ENCODE data around the gene SLC38A1. TPM values are rescaled to one million over a fixed set of nuclear protein-coding genes. Genes with fewer than 3 reads are reported as not detected.
A peak's percentile ranks its signal among the peaks of the same experiment; 100 is the strongest.

The SLC38A1 gene
- total and polyA plus RNA-seq, 7 donors: 8.4 to 209 (median 149) TPM

GRCh38 chr12:46240436-46240835 is 28.4 kb downstream of the SLC38A1 start:
- TF ChIP-seq CTCF (IDR thresholded peaks at IDR 0.05): no peak
- no peak for TF ChIP-seq POLR2AphosphoS5 (IDR thresholded peaks at IDR 0.05)
- no peak for TF ChIP-seq POLR2A (IDR thresholded peaks at IDR 0.05)
- Histone ChIP-seq H3K4me1 (peaks cover 0 to 10% (median under 1%) of the 10 kb centered on the region in 4 donors), H3K4me3 (no peak overlapping the region), H3K27ac (no peak overlapping the region), H3K36me3 (peaks cover 0 to 20% (median 6%) of the 10 kb centered on the region in 4 donors), H3K27me3 (no peaks in the 10 kb centered on the region), H3K9me3 (no peaks in the 10 kb centered on the region)
- intact Hi-C loops (cut with DNase I): no loop called here
- no peak for DNase-seq
- WGBS, 2 donors: 97 to 98% methylated on average over 7 of the region's 7 CpGs

GRCh38 chr12:46238821-46239220 is 30.0 kb downstream of the SLC38A1 start:
- Histone ChIP-seq H3K9me3 (no peaks in the 10 kb centered on the region), H3K27me3 (no peaks in the 10 kb centered on the region), H3K4me3 (no peak overlapping the region), H3K4me1 (peaks cover 0 to 12% (median 7%) of the 10 kb centered on the region in 4 donors), H3K27ac (no peak overlapping the region), H3K36me3 (peaks cover 0 to 20% (median 6%) of the 10 kb centered on the region in 4 donors)
- TF ChIP-seq EP300 (IDR thresholded peaks at IDR 0.05) (no peak), POLR2A (IDR thresholded peaks at IDR 0.05) (no peak), CTCF (IDR thresholded peaks at IDR 0.05) (no peak), POLR2AphosphoS5 (IDR thresholded peaks at IDR 0.05) (no peak)
- WGBS, 2 donors: 91% methylated on average over 1 of the region's 1 CpG
- intact Hi-C loops (cut with DNase I): no loop called here
- no peak for DNase-seq

- H3K4me3 ChIP-seq: no peak overlapping the region
- no peak overlapping the region for H3K27ac ChIP-seq
- 88 to 94% methylated on average over 3 of the region's 3 CpGs for WGBS, 2 donors
- peaks cover 0 to 20% (median 12%) of the 10 kb centered on the region in 4 donors for H3K4me1 ChIP-seq
- H3K36me3 ChIP-seq: peaks cover 0 to 20% (median 6%) of the 10 kb centered on the region in 4 donors
- H3K27me3 ChIP-seq: no peaks in the 10 kb centered on the region
- TF ChIP-seq EP300 (IDR thresholded peaks at IDR 0.05): no peak
- no peak for TF ChIP-seq CTCF (IDR thresholded peaks at IDR 0.05)
- TF ChIP-seq POLR2A (IDR thresholded peaks at IDR 0.05): no peak
- no peak for TF ChIP-seq POLR2AphosphoS5 (IDR thresholded peaks at IDR 0.05)
- no peaks in the 10 kb centered on the region for H3K9me3 ChIP-seq
- no peak for DNase-seq
- intact Hi-C loops (cut with DNase I): no loop called here
Observed at GRCh38 chr12:46237371-46238045, 31.3 kb downstream of the SLC38A1 start.

GRCh38 chr12:46234000-46234399 is 34.8 kb downstream of the SLC38A1 start:
- H3K4me3 ChIP-seq: no peak overlapping the region
- WGBS, 2 donors: 93 to 96% methylated on average over 1 of the region's 1 CpG
- H3K36me3 ChIP-seq: peaks cover 0 to 9% (median 3%) of the 10 kb centered on the region in 4 donors
- peaks cover 0 to 36% (median 23%) of the 10 kb centered on the region in 4 donors for H3K4me1 ChIP-seq
- intact Hi-C loops (cut with DNase I): no loop called here
- DNase-seq: no peak
- no peaks in the 10 kb centered on the region for H3K27me3 ChIP-seq
- no peaks in the 10 kb centered on the region for H3K9me3 ChIP-seq
- no peak for TF ChIP-seq POLR2A (IDR thresholded peaks at IDR 0.05)
- no peak for TF ChIP-seq EP300 (IDR thresholded peaks at IDR 0.05)
- TF ChIP-seq CTCF (IDR thresholded peaks at IDR 0.05): no peak
- TF ChIP-seq POLR2AphosphoS5 (IDR thresholded peaks at IDR 0.05): no peak
- H3K27ac ChIP-seq: peak overlapping the region in 1 of 4 donors; percentile 3

Data from sigmoid colon (tissue), 7 donors.